K562 (cell line): ENCODE results near the gene BORA. TPM values are rescaled to one million over a fixed set of nuclear protein-coding genes. Genes with fewer than 3 reads are reported as not detected.

ENCODE experiments used
- ATAC-seq: fragments of 200-7000 bp; cut with Tn5 transposase; 3 replicates; pipeline ENCODE4 v1.9.1; 2020; ENCODE audit warnings: moderate library complexity
- BruUV-seq: library from RNA; stranded (reverse); fragments of 400-500 nt; replicated peaks from 2 replicates; lab custom pipeline; 2021; lab: Mats Ljungman, UMichigan
- CTCF ChIA-PET: fragments of 300-600 bp; formaldehyde crosslinking; extraction: SDS; loops from one replicate; lab custom pipeline; 2021; ENCODE audit warnings: low intra/inter-chr PET ratio; lab: Yijun Ruan, JAX
- POLR2A ChIA-PET: fragments of 300-600, 350-650 bp; sonication (Branson Sonifier 250); formaldehyde crosslinking; extraction: SDS; loops from one replicate; lab custom pipeline; 2021; ENCODE audit warnings: antibody characterized with exemption, inconsistent platforms; lab: Yijun Ruan, JAX
- DNase-seq, 4 experiments: peaks; one replicate each; pipeline versions ENCODE4 v3.0.0 to v3.0.0-alpha.2; 2011 to 2018; ENCODE audit warnings: low spot score in 3 of 4, mixed read lengths in 3 of 4; ENCODE audit errors: extremely low read depth in 1 of 4
- FAIRE-seq: peaks from 2 replicates; lab custom pipeline; 2011; peaks lifted over from hg19 to GRCh38; lab: Jason Lieb, UNC
- H2AFZ ChIP-seq: 2 replicates; pipeline ENCODE4 v1.6.0; 2011; ENCODE audit warnings: low read depth, low read length, control low read depth, inconsistent platforms
- H3K27ac ChIP-seq: fragments of 200-600 bp; 3 replicates; pipeline ENCODE4 v1.8.0; 2011; ENCODE audit warnings: low read depth, mild to moderate bottlenecking, control low read depth, inconsistent platforms, low read length, moderate library complexity, mixed read lengths; ENCODE audit errors: extremely low read depth
- H3K27me3 ChIP-seq, 2 experiments: fragments of 300-600 bp in 1 of 2; 2 replicates in 1 of 2; 3 replicates in 1 of 2; pipeline versions ENCODE4 v1.6.0 to v1.8.0; 2011; ENCODE audit warnings: inconsistent platforms in 2 of 2, low read length in 2 of 2, mild to moderate bottlenecking in 1 of 2, mixed read lengths in 1 of 2, moderate library complexity in 1 of 2; ENCODE audit not compliant: control insufficient read depth in 2 of 2, insufficient read depth in 2 of 2
- H3K36me3 ChIP-seq: fragments of 300-600 bp; 3 replicates; pipeline ENCODE4 v1.8.0; 2011; ENCODE audit warnings: mild to moderate bottlenecking, low read length, inconsistent platforms; ENCODE audit not compliant: control insufficient read depth, insufficient read depth
- H3K4me1 ChIP-seq, 2 experiments: fragments of 200-600 bp in 1 of 2; replicated peaks in 1 of 2; 2 replicates in 1 of 2; 3 replicates in 1 of 2; pipeline versions ENCODE4 v1.5.1 to v1.8.0; 2011; ENCODE audit warnings: inconsistent platforms in 2 of 2, low read length in 2 of 2, mild to moderate bottlenecking in 1 of 2, mixed read lengths in 1 of 2, moderate library complexity in 1 of 2; ENCODE audit not compliant: control insufficient read depth in 2 of 2, insufficient read depth in 2 of 2
- H3K4me2 ChIP-seq: 2 replicates; pipeline ENCODE4 v1.6.1; 2011; ENCODE audit warnings: low read length, control low read depth, inconsistent platforms, mixed read lengths; ENCODE audit not compliant: insufficient read depth
- H3K4me3 ChIP-seq: fragments of 200-600 bp; sonication (generic), shearing (Covaris generic); 2 replicates; pipeline ENCODE4 v1.5.1; 2016; ENCODE audit warnings: control low read depth, inconsistent platforms
- H3K79me2 ChIP-seq: fragments of 200-600 bp; 3 replicates; pipeline ENCODE4 v1.8.0; 2011; ENCODE audit warnings: low read length, inconsistent platforms; ENCODE audit not compliant: control insufficient read depth, insufficient read depth
- H3K9ac ChIP-seq, 2 experiments: 2 replicates each; pipeline versions ENCODE4 v1.6.0 to v1.6.1; 2011; ENCODE audit warnings: low read depth in 2 of 2, low read length in 2 of 2, control low read depth in 1 of 2, inconsistent platforms in 1 of 2, mild to moderate bottlenecking in 1 of 2, mixed read lengths in 1 of 2; ENCODE audit not compliant: insufficient read depth in 1 of 2
- H3K9me1 ChIP-seq: one replicate; pipeline ENCODE4 v1.6.0; 2011; ENCODE audit warnings: inconsistent platforms, mild to moderate bottlenecking, low read length, moderate library complexity; ENCODE audit not compliant: control insufficient read depth, insufficient read depth
- H3K9me3 ChIP-seq: replicated peaks from 2 replicates; pipeline ENCODE4 v1.5.1; 2011; ENCODE audit warnings: low read depth, low read length, inconsistent platforms; ENCODE audit not compliant: control insufficient read depth, insufficient read depth
- H4K20me1 ChIP-seq: replicated peaks from 2 replicates; pipeline ENCODE4 v1.6.1; 2011; ENCODE audit warnings: low read length, inconsistent platforms, mixed read lengths; ENCODE audit not compliant: control insufficient read depth, insufficient read depth
- E2F5 ChIP-seq: sonication (generic); formaldehyde crosslinking; IDR thresholded peaks from 2 replicates; pipeline ENCODE4 v1.8.0; 2022; ENCODE audit warnings: mild to moderate bottlenecking, missing genetic modification reagents
- RAD51 ChIP-seq: fragments of 450-650 bp; IDR thresholded peaks from 2 replicates; pipeline ENCODE4 v1.7.1; 2016; ENCODE audit warnings: low read depth, mild to moderate bottlenecking, borderline replicate concordance
- SAFB ChIP-seq: fragments of 200-400 bp; formaldehyde crosslinking; IDR thresholded peaks from 2 replicates; pipeline ENCODE4 v1.6.1; 2017; ENCODE audit warnings: low read depth, low read length, borderline replicate concordance
- SIRT6 ChIP-seq: IDR thresholded peaks from one replicate; pipeline ENCODE4 v1.6.1; 2012; ENCODE audit warnings: low read depth, mild to moderate bottlenecking, control low read depth, inconsistent platforms, low read length, moderate library complexity
- ZNF165 ChIP-seq: fragments of 250-450 bp; sonication (Bioruptor Pico); IDR thresholded peaks from 2 replicates; pipeline ENCODE4 v1.4.0; 2020; ENCODE audit warnings: borderline replicate concordance
- ZNF398 ChIP-seq: fragments of 250-450 bp; sonication (Bioruptor Pico); IDR thresholded peaks from 2 replicates; pipeline ENCODE4 v1.8.0; 2021; ENCODE audit warnings: moderate library complexity, mild to moderate bottlenecking, inconsistent platforms
- WGBS: fragments of 100-300 bp; shearing (Covaris generic); methylation state at CpG from one replicate; pipeline ENCODE4 v1.1.6; 2016; ENCODE audit warnings: low coverage, mixed read lengths; ENCODE audit not compliant: insufficient coverage; ENCODE audit errors: missing lambda C conversion rate; 5-methylcytosine and 5-hydroxymethylcytosine counted together
- in situ Hi-C: fragments of 300-500 bp; cut with MboI; formaldehyde crosslinking; loops from 4 replicates; pipeline ENCODE4 v1.15.0; 2018; ENCODE audit warnings: inconsistent platforms, mixed read lengths
- intact Hi-C: fragments of 100-400 bp; cut with micrococcal nuclease; formaldehyde crosslinking; loops from 2 replicates; pipeline ENCODE4 v1.14.2; 2022
- polyA plus RNA-seq, 8 experiments: library from polyadenylated mRNA; depleted of rRNA in 4 of 8; stranded (reverse) in 5 of 8; unstranded in 3 of 8; fragments of >200 nt; fragmentation: Nextera tagmentation in 2 of 8; fragmentation: Illumina TruSeq in 1 of 8; extraction: Ambion mirVana in 2 of 8; extraction: Trizol in 1 of 8; gene quantifications; 2 replicates each; pipeline versions ENCODE4 v1.2.1 to v1.2.3, GENCODE V29; 2011 to 2014; ENCODE audit warnings: inconsistent platforms in 1 of 8, missing spikeins in 1 of 8
- total RNA-seq, 7 experiments: library from RNA; depleted of rRNA in 6 of 7; stranded (reverse); fragments of >200 nt in 6 of 7; fragmentation: Illumina TruSeq in 2 of 7; extraction: Trizol in 2 of 7; gene quantifications; 2 replicates each; pipeline versions ENCODE4 v1.2.1 to v1.2.3, GENCODE V29; 2011 to 2021; ENCODE audit warnings: low replicate concordance in 1 of 7
- TF ChIP-seq, protein P1 (sequence below): fragments of 250-450 bp; sonication (Bioruptor Pico); IDR thresholded peaks from 2 replicates; pipeline ENCODE4 v1.4.0; 2020; ENCODE audit warnings: mild to moderate bottlenecking, moderate library complexity

The BORA gene
- total and polyA plus RNA-seq, 9 of the 15 experiments (the other 6 are each of a cell fraction or from before 2014, with no cell fraction given), result 12.4 to 21.5 (median 18.2) TPM

- Histone ChIP-seq H3K4me2 (no peak overlapping the region), H3K9me1 (no peaks in the 10 kb centered on the region), H2AFZ (no peak overlapping the region), H3K27me3 (no peaks in the 10 kb centered on the region), H3K27ac (no peak overlapping the region), H3K79me2 (no peaks in the 10 kb centered on the region), H3K4me1 (no peaks in the 10 kb centered on the region), H4K20me1 (no peaks in the 10 kb centered on the region), H3K9ac (no peak overlapping the region), H3K9me3 (no peaks in the 10 kb centered on the region), H3K4me3 (no peak overlapping the region), H3K36me3 (no peaks in the 10 kb centered on the region)
- ChIA-PET POLR2A (no interaction called here), CTCF (no interaction called here)
- FAIRE-seq, result no peak
- in situ Hi-C loops (no loop called here), intact Hi-C loops (no loop called here)
- BruUV-seq, result no TSS peak
- WGBS, result 7% methylated on average over 1 of the region's 1 CpG
- DNase-seq, result no peak
- TF ChIP-seq ZNF165 (CRISPR knock-in tag) (no peak), SAFB (no peak), E2F5 (CRISPR knock-in tag) (no peak), RAD51 (no peak), SIRT6 (no peak), ZNF398 (CRISPR knock-in tag) (no peak)
- TF ChIP-seq, protein P1, sequence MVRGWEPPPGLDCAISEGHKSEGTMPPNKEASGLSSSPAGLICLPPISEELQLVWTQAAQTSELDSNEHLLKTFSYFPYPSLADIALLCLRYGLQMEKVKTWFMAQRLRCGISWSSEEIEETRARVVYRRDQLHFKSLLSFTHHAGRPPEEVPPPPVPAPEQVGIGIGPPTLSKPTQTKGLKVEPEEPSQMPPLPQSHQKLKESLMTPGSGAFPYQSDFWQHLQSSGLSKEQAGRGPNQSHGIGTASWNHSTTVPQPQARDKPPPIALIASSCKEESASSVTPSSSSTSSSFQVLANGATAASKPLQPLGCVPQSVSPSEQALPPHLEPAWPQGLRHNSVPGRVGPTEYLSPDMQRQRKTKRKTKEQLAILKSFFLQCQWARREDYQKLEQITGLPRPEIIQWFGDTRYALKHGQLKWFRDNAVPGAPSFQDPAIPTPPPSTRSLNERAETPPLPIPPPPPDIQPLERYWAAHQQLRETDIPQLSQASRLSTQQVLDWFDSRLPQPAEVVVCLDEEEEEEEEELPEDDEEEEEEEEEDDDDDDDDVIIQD (CRISPR knock-in tag), result no peak
- ATAC-seq, result no peak
Observed at GRCh38 chr13:72678312-72678711, 49.4 kb upstream of the BORA start.
